Endothelial cell of hepatic sinusoid (primary cell): ENCODE data around the gene BRPF1.

Source experiments
- in situ Hi-C: cut with HindIII; loops from 2 replicates; pipeline ENCODE4 v1.10.0; 2017; ENCODE audit warnings: low sequenced_read_pairs

The BRPF1 gene

DNA sequence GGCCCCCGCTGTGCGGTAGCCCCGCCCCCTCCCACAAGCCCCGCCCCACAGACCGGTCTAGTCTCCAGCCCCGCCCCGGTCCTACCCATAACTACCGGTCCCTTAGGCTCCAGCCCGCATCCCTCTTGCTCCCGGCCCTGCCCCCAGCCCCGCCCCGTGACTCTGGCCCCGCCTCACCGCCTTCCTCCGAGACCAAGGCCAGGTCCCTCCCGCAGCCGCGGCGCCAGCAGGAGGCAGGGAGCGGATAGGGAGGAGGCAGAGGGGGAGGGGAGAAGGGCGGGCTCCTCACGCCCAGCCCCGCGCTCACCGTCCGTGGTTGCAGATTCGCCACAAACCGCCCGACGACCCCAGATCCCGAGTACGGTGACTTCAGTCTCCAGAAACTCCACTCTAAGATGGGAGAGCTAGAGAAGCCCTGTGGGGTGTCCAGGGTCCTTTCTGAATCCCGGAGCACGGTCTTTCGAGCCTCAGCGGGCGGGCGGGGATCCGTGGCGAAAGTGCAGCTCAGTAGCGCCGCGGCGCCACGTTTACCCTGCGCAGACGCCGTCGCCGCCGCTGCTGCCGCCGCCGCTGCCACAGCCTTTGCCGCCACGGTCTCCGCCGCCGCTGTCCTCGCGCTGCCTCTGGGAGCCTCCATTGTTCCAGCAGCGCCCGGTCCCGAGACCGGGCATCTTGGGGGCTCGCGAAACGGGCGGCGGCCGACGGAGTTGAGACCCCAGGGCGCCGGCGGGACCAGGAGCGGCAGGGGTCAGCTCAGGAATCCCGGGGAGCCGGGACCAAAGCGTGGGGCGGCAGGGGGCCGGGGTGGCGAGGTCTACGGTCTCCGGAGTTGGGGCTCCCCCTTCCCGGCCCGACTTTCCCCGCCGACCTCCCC is at the start of gene BRPF1:
BRPF1 (plus strand) TSS at position 530 of the 874 bp plus-strand sequence. CDS start 2,406 bp downstream, outside the sequence.
- in situ Hi-C loops, result no loop called here

DNA sequence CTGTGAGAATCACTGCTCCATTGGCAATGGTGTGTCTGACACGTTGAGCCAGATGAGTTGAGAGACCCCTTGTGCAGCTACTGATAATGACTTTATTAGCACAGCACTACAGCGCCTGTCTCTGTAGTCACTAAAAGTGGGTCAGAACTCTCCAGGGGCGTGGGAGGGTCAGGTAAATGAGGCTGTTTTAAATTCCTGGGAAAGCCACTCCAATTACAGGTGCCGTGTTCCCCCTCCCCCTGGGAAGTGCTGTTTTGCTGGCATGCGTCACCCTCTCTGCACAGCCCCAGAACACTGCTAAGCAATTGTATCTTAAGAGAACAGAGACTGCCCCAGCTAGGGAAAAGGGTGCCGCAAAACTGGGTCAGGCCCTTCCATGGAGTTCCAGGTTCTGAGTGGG is 49.4 kb upstream of the BRPF1 start:
- in situ Hi-C loops, result loop anchor here (25.0 kb wide), 1 partner anchor 195 kb away; no protein-coding TSS in a partner anchor

DNA sequence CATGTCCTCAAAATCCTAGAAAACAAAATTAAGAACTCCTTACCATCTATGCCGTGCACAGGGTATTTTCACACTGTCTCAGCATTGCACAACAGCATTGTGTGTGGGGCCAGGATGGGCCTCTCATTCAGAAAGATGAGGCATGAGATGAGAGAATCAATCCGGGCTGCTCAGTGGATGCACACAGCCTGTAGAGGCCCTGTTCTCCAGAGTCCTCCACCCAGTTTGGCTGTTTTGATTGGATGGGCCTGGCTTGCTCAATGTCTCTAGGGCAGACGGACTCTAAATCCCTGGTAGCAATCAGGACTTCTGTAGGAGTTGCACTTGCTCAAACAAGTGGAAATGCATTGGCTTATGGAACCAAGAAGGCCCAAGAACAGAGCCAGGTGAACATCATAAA is 48.1 kb upstream of the BRPF1 start:
- in situ Hi-C loops, result loop anchor here (25.0 kb wide), 1 partner anchor 196 kb away; no protein-coding TSS in a partner anchor

- in situ Hi-C loops, result loop anchor here (25.0 kb wide), 1 partner anchor 198 kb away; no protein-coding TSS in a partner anchor
Measured at GRCh38 chr3:9685216-9686049, 46.1 kb upstream of the BRPF1 start.

- in situ Hi-C loops, result loop anchor here (25.0 kb wide), 1 partner anchor 199 kb away; no protein-coding TSS in a partner anchor
Measured at GRCh38 chr3:9686050-9686550, 45.4 kb upstream of the BRPF1 start.

DNA sequence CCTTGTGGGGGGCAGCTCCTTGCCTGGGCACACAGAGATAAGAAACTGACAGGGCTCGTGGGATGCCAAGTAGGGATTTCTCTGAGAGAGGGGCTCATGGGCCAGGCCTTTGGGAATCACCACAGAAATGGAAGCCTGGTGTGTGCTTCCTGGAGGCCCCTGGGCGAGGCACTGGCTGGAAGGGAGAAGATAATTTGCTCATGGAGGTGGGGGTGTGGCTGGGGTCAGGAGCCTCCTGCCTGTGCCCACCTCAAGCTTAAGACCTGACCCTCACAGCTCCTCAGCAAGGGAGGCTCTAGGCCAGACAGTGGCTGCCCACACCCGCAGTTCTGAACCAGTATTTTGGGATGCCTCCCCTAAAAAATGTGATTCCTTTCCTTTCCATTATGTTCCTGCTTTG is 44.8 kb upstream of the BRPF1 start:
- in situ Hi-C loops, result loop anchor here (25.0 kb wide), 1 partner anchor 199 kb away; no protein-coding TSS in a partner anchor

- in situ Hi-C loops, result loop anchor here (25.0 kb wide), 1 partner anchor 200 kb away; no protein-coding TSS in a partner anchor
Measured at GRCh38 chr3:9687514-9687913, 44.0 kb upstream of the BRPF1 start.

DNA sequence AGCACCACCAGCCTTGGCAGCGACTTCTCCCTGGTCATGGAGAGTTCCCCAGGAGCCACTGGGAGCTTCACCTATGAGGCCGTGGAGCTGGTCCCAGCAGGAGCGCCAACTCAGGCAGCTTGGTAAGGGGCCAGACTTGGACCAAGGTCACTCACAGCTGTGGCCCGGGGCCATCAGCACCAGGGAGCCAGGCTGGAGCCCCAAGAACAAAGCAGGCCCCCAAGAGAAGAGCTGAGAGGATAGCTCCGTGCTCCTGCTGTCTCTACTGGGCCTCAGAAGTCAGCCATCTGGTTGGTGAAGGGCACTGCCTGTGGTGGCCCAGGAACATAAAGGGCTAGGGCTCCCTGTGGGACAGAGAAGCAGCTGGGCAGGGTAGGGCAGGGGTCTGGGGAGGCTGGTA is 42.6 kb upstream of the BRPF1 start:
- in situ Hi-C loops, result loop anchor here (25.0 kb wide), 1 partner anchor 202 kb away; no protein-coding TSS in a partner anchor

DNA sequence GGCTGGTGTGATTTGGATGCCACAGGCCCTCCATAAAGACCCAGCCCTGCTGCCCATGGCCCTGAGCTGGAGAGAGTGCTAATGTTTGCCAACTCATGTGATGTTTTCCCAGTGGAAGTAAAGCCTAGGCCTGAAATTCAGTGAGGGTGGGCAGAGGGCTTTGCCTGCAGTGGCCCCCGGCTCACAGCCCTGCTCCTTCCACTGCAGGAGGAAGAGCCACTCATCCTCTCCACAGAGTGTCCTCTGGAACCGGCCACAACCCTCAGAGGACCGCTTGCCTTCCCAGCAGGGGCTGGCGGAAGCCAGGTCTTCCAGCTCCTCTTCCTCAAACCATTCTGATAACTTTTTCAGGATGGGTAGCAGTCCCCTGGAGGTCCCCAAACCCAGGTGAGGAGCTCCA is 41.8 kb upstream of the BRPF1 start:
- in situ Hi-C loops, result loop anchor here (5.0 to 25.0 kb wide), 3 partner anchors 48 to 202 kb away; no protein-coding TSS in a partner anchor

DNA sequence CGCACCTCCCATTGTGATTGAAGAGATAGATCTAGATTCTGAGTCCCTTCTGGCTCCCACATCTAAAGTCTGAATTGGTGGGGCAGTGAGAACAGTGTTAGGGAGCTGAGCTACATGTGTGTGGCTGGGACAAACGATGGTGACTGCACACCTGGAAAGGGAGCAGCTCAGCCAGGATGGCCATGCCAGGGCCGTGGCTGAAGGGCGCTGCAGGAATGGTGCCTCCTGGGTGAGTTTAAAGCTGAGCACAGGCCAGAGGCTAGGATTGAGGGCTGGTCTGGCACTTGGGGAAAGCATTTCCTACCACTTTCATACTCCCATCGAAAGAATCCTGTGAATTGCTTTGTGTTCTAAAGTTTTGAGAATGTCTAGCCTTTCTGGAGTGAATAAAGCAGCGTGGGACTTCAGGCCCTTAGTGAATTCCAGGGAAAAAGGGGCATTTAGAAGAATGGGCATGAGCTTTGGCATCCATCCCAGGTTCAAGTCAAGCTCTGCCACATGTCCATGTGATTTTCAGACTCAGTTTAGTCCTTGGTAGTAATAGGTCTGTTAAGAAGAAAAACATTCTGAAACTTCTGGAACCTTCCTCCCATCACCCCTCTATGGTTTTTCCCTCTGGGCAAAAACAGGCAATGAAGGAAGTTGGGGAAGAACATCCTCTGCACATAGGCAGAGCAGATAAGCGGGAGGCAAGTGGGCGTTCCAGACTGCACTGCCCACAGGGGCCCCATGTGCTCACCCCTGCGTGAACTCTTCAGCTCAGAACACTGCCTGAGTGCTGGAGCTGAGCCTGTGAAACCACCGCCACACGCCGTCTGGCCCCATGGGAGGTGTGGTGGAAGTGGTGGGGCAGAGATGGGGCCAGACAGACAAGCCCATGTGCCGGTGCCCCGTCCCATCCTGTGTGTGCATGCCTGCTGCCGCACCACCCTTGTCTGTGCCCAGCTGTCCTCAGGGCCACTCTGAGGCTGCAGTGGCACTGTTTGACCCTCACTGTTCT is 40.8 kb upstream of the BRPF1 start:
- in situ Hi-C loops, result loop anchor here (5.0 to 25.0 kb wide), 3 partner anchors 47 to 203 kb away; no protein-coding TSS in a partner anchor

DNA sequence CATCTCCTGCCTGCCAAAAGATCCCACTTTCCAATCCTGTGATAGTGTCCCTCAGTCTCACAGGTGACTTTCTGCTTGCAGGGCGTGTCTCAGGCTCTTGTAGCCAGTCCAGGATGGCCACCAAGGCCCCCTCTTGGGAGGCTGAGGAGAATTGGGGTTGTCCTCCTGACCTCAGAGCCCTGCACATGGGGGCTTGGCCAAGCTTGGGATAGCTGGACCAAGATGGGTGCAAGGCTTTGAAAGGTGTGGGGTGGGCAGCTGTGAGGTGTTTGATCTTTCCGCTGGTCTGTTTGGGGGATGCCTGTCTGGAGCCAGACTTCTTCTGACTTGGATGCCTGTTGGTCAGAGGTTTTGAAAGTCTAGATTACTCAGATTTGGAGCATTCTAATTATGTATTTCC is 39.9 kb upstream of the BRPF1 start:
- in situ Hi-C loops, result loop anchor here (5.0 to 25.0 kb wide), 3 partner anchors 46 to 204 kb away; no protein-coding TSS in a partner anchor

- in situ Hi-C loops, result loop anchor here (5.0 to 25.0 kb wide), 3 partner anchors 45 to 205 kb away; no protein-coding TSS in a partner anchor
Measured at GRCh38 chr3:9692416-9692815, 39.1 kb upstream of the BRPF1 start.

GRCh38 chr3:9695345-9695744 is 36.2 kb upstream of the BRPF1 start:
- in situ Hi-C loops, result loop anchor here (10.0 to 25.0 kb wide), 2 partner anchors 111 to 208 kb away; no protein-coding TSS in a partner anchor

- in situ Hi-C loops, result loop anchor here (10.0 to 25.0 kb wide), 2 partner anchors 111 to 208 kb away; no protein-coding TSS in a partner anchor
Measured at GRCh38 chr3:9695746-9696145, 35.8 kb upstream of the BRPF1 start.

DNA sequence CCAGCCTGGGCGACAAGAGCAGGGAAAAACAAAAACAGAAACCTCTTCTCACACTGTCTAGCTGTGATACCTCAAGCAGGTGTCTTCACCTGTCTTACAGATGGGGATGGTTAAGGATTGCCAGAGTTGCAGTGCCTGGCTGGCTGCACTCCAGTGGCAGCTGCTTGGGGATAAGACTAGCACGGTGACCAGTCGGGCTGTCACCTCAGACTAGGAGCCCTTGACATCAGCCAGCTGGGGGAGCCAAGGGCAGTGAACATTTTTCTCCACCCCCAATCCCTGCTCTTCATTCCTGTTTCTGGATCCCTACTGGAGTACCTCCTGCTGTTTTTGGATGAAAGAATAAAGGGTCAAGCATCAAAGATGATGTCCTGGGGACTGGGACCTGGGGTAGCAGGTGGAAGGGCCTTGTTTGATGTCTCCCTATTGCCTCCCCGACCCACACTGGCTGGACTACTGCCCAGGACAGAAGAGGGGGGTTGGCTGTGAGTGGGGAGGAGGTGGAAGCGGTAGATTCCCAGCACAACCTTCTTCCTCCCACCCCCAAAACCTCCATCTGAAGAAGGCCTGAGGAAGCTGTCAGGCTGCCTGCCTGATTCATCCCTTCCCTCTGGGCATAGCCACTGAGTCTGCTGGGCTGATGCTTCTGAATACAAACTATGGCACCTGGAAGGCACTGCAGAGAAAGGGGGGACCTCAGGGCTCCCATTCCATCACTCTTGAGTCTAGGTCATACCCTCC is 34.9 kb upstream of the BRPF1 start:
- in situ Hi-C loops, result loop anchor here (10.0 to 25.0 kb wide), 2 partner anchors 112 to 209 kb away; no protein-coding TSS in a partner anchor

DNA sequence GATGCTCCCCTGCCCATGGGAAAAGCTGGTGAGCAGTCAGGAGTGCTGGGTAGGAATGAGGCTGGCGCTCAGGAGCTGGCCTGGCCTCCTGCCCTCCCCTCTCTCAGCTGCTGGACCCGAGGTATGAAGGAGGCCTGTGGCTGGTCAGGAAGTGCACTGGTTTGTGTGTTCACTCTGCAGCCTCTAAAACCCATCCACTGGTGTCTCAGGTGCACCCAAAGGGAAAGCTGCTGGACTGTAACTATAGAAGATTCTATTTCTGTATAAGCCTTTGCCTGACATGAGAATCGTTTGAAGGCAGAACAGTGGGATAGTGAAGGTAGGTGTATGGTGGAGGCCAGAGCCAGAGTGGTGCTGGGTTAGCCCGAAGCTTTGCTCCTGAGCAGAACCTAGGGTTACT is 33.6 kb upstream of the BRPF1 start:
- in situ Hi-C loops, result loop anchor here (10.0 to 25.0 kb wide), 2 partner anchors 113 to 211 kb away; no protein-coding TSS in a partner anchor

GRCh38 chr3:9698293-9698692 is 33.2 kb upstream of the BRPF1 start:
- in situ Hi-C loops, result loop anchor here (10.0 to 25.0 kb wide), 2 partner anchors 113 to 211 kb away; no protein-coding TSS in a partner anchor

- in situ Hi-C loops, result no loop called here
Measured at GRCh38 chr3:9700536-9700935, 31.0 kb upstream of the BRPF1 start.
